H9 (cell line): ENCODE results near the gene LRCH4. TPM values are rescaled to one million over a fixed set of nuclear protein-coding genes. Genes with fewer than 3 reads are reported as not detected.

Experiments used
- DNase-seq: peaks from one replicate; pipeline ENCODE4 v3.0.0-alpha.2; 2017
- H2AFZ ChIP-seq: one replicate; pipeline ENCODE4 v1.6.1; 2013; ENCODE audit warnings: mild to moderate bottlenecking, low read length, control low read depth, moderate library complexity
- H2AK5ac ChIP-seq: 2 replicates; pipeline ENCODE4 v1.6.1; 2013; ENCODE audit warnings: low read length, control low read depth, mixed read lengths; ENCODE audit not compliant: insufficient read length
- H2BK120ac ChIP-seq: one replicate; pipeline ENCODE4 v1.6.1; 2013; ENCODE audit warnings: low read depth, mild to moderate bottlenecking, low read length, control low read depth, inconsistent platforms; ENCODE audit not compliant: poor library complexity, severe bottlenecking
- H2BK12ac ChIP-seq: 2 replicates; pipeline ENCODE4 v1.6.1; 2013; ENCODE audit warnings: low read length, control low read depth, mixed read lengths, low read depth; ENCODE audit not compliant: insufficient read length
- H2BK15ac ChIP-seq: 2 replicates; pipeline ENCODE4 v1.6.1; 2013; ENCODE audit warnings: low read depth, low read length, control low read depth
- H2BK20ac ChIP-seq: one replicate; pipeline ENCODE4 v1.6.1; 2013; ENCODE audit warnings: low read depth, mild to moderate bottlenecking, low read length, control low read depth, inconsistent platforms; ENCODE audit not compliant: poor library complexity, severe bottlenecking
- H2BK5ac ChIP-seq: 2 replicates; pipeline ENCODE4 v1.6.1; 2013; ENCODE audit warnings: low read length, control low read depth, mixed read lengths; ENCODE audit not compliant: insufficient read length
- H3K14ac ChIP-seq: 2 replicates; pipeline ENCODE4 v1.6.1; 2013; ENCODE audit warnings: low read length, control low read depth; ENCODE audit not compliant: insufficient read depth
- H3K18ac ChIP-seq: 2 replicates; pipeline ENCODE4 v1.6.1; 2013; ENCODE audit warnings: low read depth, mild to moderate bottlenecking, mixed read lengths, low read length, control low read depth; ENCODE audit not compliant: insufficient read length
- H3K23ac ChIP-seq: 2 replicates; pipeline ENCODE4 v1.6.1; 2013; ENCODE audit warnings: low read length, control low read depth, mixed read lengths, low read depth; ENCODE audit not compliant: insufficient read length
- H3K23me2 ChIP-seq: 2 replicates; pipeline ENCODE4 v1.6.1; 2013; ENCODE audit warnings: low read depth, mild to moderate bottlenecking, mixed read lengths, low read length, control low read depth; ENCODE audit not compliant: insufficient read length, poor library complexity, severe bottlenecking
- H3K27ac ChIP-seq: 2 replicates; pipeline ENCODE4 v1.5.1; 2013; ENCODE audit warnings: low read length, control low read depth, mixed read lengths, low read depth; ENCODE audit not compliant: insufficient read length
- H3K27me3 ChIP-seq: 2 replicates; pipeline ENCODE4 v1.6.1; 2013; ENCODE audit warnings: low read length, control low read depth, inconsistent platforms; ENCODE audit not compliant: insufficient read depth
- H3K4ac ChIP-seq: 2 replicates; pipeline ENCODE4 v1.6.1; 2013; ENCODE audit warnings: low read depth, mild to moderate bottlenecking, control low read depth, inconsistent platforms, low read length, moderate library complexity
- H3K4me1 ChIP-seq: 2 replicates; pipeline ENCODE4 v1.6.1; 2013; ENCODE audit warnings: low read length, control low read depth, inconsistent platforms; ENCODE audit not compliant: insufficient read depth
- H3K4me2 ChIP-seq: 2 replicates; pipeline ENCODE4 v1.6.1; 2013; ENCODE audit warnings: low read length, control low read depth, mixed read lengths; ENCODE audit not compliant: insufficient read length, insufficient read depth
- H3K56ac ChIP-seq: 2 replicates; pipeline ENCODE4 v1.6.1; 2013; ENCODE audit warnings: low read depth, mild to moderate bottlenecking, mixed read lengths, low read length, control low read depth; ENCODE audit not compliant: insufficient read length
- H3K79me1 ChIP-seq: 2 replicates; pipeline ENCODE4 v1.6.1; 2013; ENCODE audit warnings: low read depth, mild to moderate bottlenecking, moderate library complexity, low read length, control low read depth, inconsistent platforms; ENCODE audit not compliant: insufficient read depth, poor library complexity, severe bottlenecking
- H3K79me2 ChIP-seq: 2 replicates; pipeline ENCODE4 v1.6.1; 2013; ENCODE audit warnings: low read length, control low read depth, inconsistent platforms; ENCODE audit not compliant: insufficient read depth
- H3K9ac ChIP-seq: 2 replicates; pipeline ENCODE4 v1.6.1; 2013; ENCODE audit warnings: low read length, control low read depth, mixed read lengths; ENCODE audit not compliant: insufficient read length; ENCODE audit errors: extremely low read depth
- H3K9me3 ChIP-seq: one replicate; pipeline ENCODE4 v1.6.1; 2013; ENCODE audit warnings: low read depth, low read length, inconsistent platforms; ENCODE audit not compliant: control insufficient read depth
- H3T11ph ChIP-seq: one replicate; pipeline ENCODE4 v1.6.1; 2013; ENCODE audit warnings: mild to moderate bottlenecking, low read length, control low read depth, inconsistent platforms
- H4K20me1 ChIP-seq: one replicate; pipeline ENCODE4 v1.6.1; 2013; ENCODE audit not compliant: control insufficient read depth, insufficient read length, insufficient read depth
- H4K5ac ChIP-seq: 2 replicates; pipeline ENCODE4 v1.6.1; 2013; ENCODE audit warnings: low read depth, mild to moderate bottlenecking, mixed read lengths, low read length, control low read depth; ENCODE audit not compliant: insufficient read length
- H4K8ac ChIP-seq: replicated peaks from 2 replicates; pipeline ENCODE4 v1.6.1; 2013; ENCODE audit warnings: low read length, control low read depth, mixed read lengths, low read depth; ENCODE audit not compliant: insufficient read length
- H4K91ac ChIP-seq: 2 replicates; pipeline ENCODE4 v1.6.1; 2013; ENCODE audit warnings: low read depth, mild to moderate bottlenecking, moderate library complexity, mixed read lengths, low read length, control low read depth; ENCODE audit not compliant: insufficient read length
- H3K27ac Mint-ChIP-seq, 3 experiments: 2 replicates in 2 of 3; 3 replicates in 1 of 3; pipeline ENCODE4 v1.8.0; 2020 to 2021; ENCODE audit warnings: mixed read lengths in 3 of 3, mild to moderate bottlenecking in 1 of 3, moderate library complexity in 1 of 3
- H3K27me3 Mint-ChIP-seq: 2 replicates; pipeline ENCODE4 v1.8.0; 2021; ENCODE audit warnings: low read depth, mild to moderate bottlenecking, moderate library complexity, mixed read lengths
- H3K36me3 Mint-ChIP-seq, 3 experiments: 2 replicates in 2 of 3; 3 replicates in 1 of 3; pipeline ENCODE4 v1.8.0; 2020 to 2021; ENCODE audit warnings: low read depth in 3 of 3, mixed read lengths in 3 of 3; ENCODE audit not compliant: insufficient read depth in 1 of 3
- H3K4me1 Mint-ChIP-seq, 2 experiments: 2 replicates each; pipeline ENCODE4 v1.8.0; 2020; ENCODE audit warnings: mixed read lengths in 2 of 2
- H3K4me3 Mint-ChIP-seq, 2 experiments: 2 replicates in 1 of 2; 3 replicates in 1 of 2; pipeline ENCODE4 v1.8.0; 2020 to 2021; ENCODE audit warnings: mild to moderate bottlenecking in 2 of 2, mixed read lengths in 2 of 2, moderate library complexity in 1 of 2
- H3K9me3 Mint-ChIP-seq, 2 experiments: 2 replicates in 1 of 2; 3 replicates in 1 of 2; pipeline ENCODE4 v1.8.0; 2020; ENCODE audit warnings: mild to moderate bottlenecking in 2 of 2, mixed read lengths in 2 of 2, moderate library complexity in 1 of 2
- CTCF ChIP-seq: fragments of 200-600 bp; sonication (generic); conservative IDR thresholded peaks from 3 replicates; pipeline ENCODE4 v1.8.0; 2021; ENCODE audit warnings: antibody characterized with exemption, mild to moderate bottlenecking
- WGBS: extraction: QIAGEN DNeasy Blood & Tissue Kit; methylation state at CpG from one replicate; pipeline ENCODE4 v1.1.7; 2013; ENCODE audit warnings: missing lambda C conversion rate, low lambda C conversion rate, mixed read lengths; ENCODE audit not compliant: insufficient read length; ENCODE audit errors: extremely low coverage; 5-methylcytosine and 5-hydroxymethylcytosine counted together
- total RNA-seq: library from RNA; stranded (reverse); gene quantifications from 2 replicates; pipeline ENCODE4 v1.2.1, GENCODE V29; 2021

Gene LRCH4
- total RNA-seq, 1 experiment from 2014 or later, result 39.1 TPM

GRCh38 chr7:100595188-100595587, 9.3 kb upstream of the LRCH4 start:
- Histone ChIP-seq H2BK15ac (no peak overlapping the region), H3K9me3 (no peaks in the 10 kb centered on the region), H2AFZ (no peak overlapping the region), H3K9ac (no peak overlapping the region), H3K4me1 (no peaks in the 10 kb centered on the region), H3K4me2 (no peak overlapping the region), H3K14ac (no peak overlapping the region), H3K23ac (no peak overlapping the region), H4K91ac (no peak overlapping the region), H3K27me3 (no peaks in the 10 kb centered on the region), H3K79me2 (no peaks in the 10 kb centered on the region), H3T11ph (no peak overlapping the region), H2BK120ac (no peak overlapping the region), H3K27ac (no peak overlapping the region), H3K23me2 (no peaks in the 10 kb centered on the region), H3K18ac (no peak overlapping the region), H3K4ac (no peak overlapping the region), H3K79me1 (no peaks in the 10 kb centered on the region), H3K56ac (no peak overlapping the region), H4K5ac (no peak overlapping the region), H4K20me1 (no peaks in the 10 kb centered on the region), H2AK5ac (no peak overlapping the region), H4K8ac (no peak overlapping the region), H2BK5ac (no peak overlapping the region), H2BK20ac (no peak overlapping the region), H2BK12ac (no peak overlapping the region)
- no peak overlapping the region; a peak in 1 of 7 replicates for H3K27ac Mint-ChIP-seq
- H3K4me3 Mint-ChIP-seq, result no peak overlapping the region
- H3K4me1 Mint-ChIP-seq, result peaks cover 4 to 5% of the 10 kb centered on the region in 2 experiments
- no peak for DNase-seq
- H3K36me3 Mint-ChIP-seq, result peaks cover 5 to 47% (median 9%) of the 10 kb centered on the region in 3 experiments; a peak in 5 of 7 replicates
- H3K9me3 Mint-ChIP-seq, result no peaks in the 10 kb centered on the region
- peaks cover 30% of the 10 kb centered on the region for H3K27me3 Mint-ChIP-seq
- no CpG with 5 or more reads among the region's 7 CpGs for WGBS
- TF ChIP-seq CTCF, result no peak
